HFF-Myc (cell line): ENCODE data around the gene MGA.

Experiments used
- DNase-seq: peaks from one replicate; pipeline ENCODE4 v3.0.0-alpha.2; 2011; ENCODE audit warnings: low read depth; ENCODE audit errors: extremely low read depth
- H3K4me3 ChIP-seq: replicated peaks from 2 replicates; pipeline ENCODE4 v1.5.1; 2011; ENCODE audit warnings: low read depth, mild to moderate bottlenecking, control low read depth, low read length
- CTCF ChIP-seq: IDR thresholded peaks from 2 replicates; pipeline ENCODE4 v1.5.1; 2012; ENCODE audit warnings: mild to moderate bottlenecking, low read depth, low read length, control low read depth; ENCODE audit errors: missing control alignments

Gene MGA

GRCh38 chr15:41820791-41821423, 160.7 kb downstream of the MGA start:
- H3K4me3 ChIP-seq = no peak overlapping the region
- no peak for DNase-seq
- no peak for TF ChIP-seq CTCF

GRCh38 chr15:41821831-41822230, 161.6 kb downstream of the MGA start:
- H3K4me3 ChIP-seq = no peak overlapping the region
- TF ChIP-seq CTCF = no peak
- no peak for DNase-seq

- H3K4me3 ChIP-seq = no peak overlapping the region
- DNase-seq = no peak
- TF ChIP-seq CTCF = no peak
Measured at GRCh38 chr15:41822471-41822870, 162.3 kb downstream of the MGA start.
